Natural killer cell (primary cell): Measurements from ENCODE around the gene ARFRP1. TPM values are rescaled to one million over a fixed set of nuclear protein-coding genes. Genes with fewer than 3 reads are reported as not detected.

Experiments
- ATAC-seq, 3 donors: fragments of 150-1000 bp in 2 of 3; fragments of 200-7000 bp in 1 of 3; cut with Tn5 transposase; 1 replicate in 1 of 3; 2 replicates in 2 of 3; pipeline ENCODE4 v1.10.0; 2021; ENCODE audit warnings: mild to moderate bottlenecking in 2 of 3, moderate library complexity in 2 of 3
- DNase-seq, 2 donors: peaks; one replicate each; pipeline versions ENCODE4 v3.0.0 to v3.0.0-alpha.2; 2013 to 2021; ENCODE audit warnings: mixed read lengths in 1 of 2
- H3K27ac ChIP-seq: one replicate; pipeline ENCODE4 v1.5.1; 2013; ENCODE audit warnings: mild to moderate bottlenecking, low read length
- H3K27me3 ChIP-seq: one replicate; pipeline ENCODE4 v1.6.1; 2013; ENCODE audit warnings: low read length; ENCODE audit not compliant: control insufficient read depth, insufficient read depth
- H3K36me3 ChIP-seq: one replicate; pipeline ENCODE4 v1.6.1; 2013; ENCODE audit warnings: low read length; ENCODE audit not compliant: control insufficient read depth, insufficient read depth
- H3K4me1 ChIP-seq: one replicate; pipeline ENCODE4 v1.6.1; 2013; ENCODE audit warnings: low read length; ENCODE audit not compliant: control insufficient read depth, insufficient read depth
- H3K4me3 ChIP-seq: one replicate; pipeline ENCODE4 v1.5.1; 2013; ENCODE audit warnings: low read length
- H3K9me3 ChIP-seq: one replicate; pipeline ENCODE4 v1.6.1; 2013; ENCODE audit warnings: low read length; ENCODE audit not compliant: control insufficient read depth, insufficient read depth
- H3K27ac Mint-ChIP-seq, 2 donors: one replicate each; pipeline ENCODE4 v1.8.0; 2022; ENCODE audit warnings: mild to moderate bottlenecking in 2 of 2, mixed read lengths in 2 of 2, moderate library complexity in 1 of 2
- H3K27me3 Mint-ChIP-seq, 2 donors: one replicate each; pipeline ENCODE4 v1.8.0; 2022; ENCODE audit warnings: low read depth in 2 of 2, mixed read lengths in 2 of 2
- H3K36me3 Mint-ChIP-seq: one replicate; pipeline ENCODE4 v1.8.0; 2022; ENCODE audit warnings: mixed read lengths
- H3K4me1 Mint-ChIP-seq, 2 donors: one replicate each; pipeline ENCODE4 v1.8.0; 2022; ENCODE audit warnings: mixed read lengths in 2 of 2
- H3K4me3 Mint-ChIP-seq: one replicate; pipeline ENCODE4 v1.8.0; 2022; ENCODE audit warnings: mild to moderate bottlenecking, moderate library complexity, mixed read lengths
- H3K9me3 Mint-ChIP-seq, 2 donors: one replicate each; pipeline ENCODE4 v1.8.0; 2022; ENCODE audit warnings: mixed read lengths in 2 of 2
- CTCF ChIP-seq: fragments of 200-600 bp; IDR thresholded peaks from one replicate; pipeline ENCODE4 v1.8.0; 2022; ENCODE audit warnings: antibody characterized with exemption
- WGBS: methylation state at CpG from one replicate; pipeline ENCODE4 v1.1.7; 2013; ENCODE audit warnings: missing lambda C conversion rate; ENCODE audit not compliant: insufficient coverage; 5-methylcytosine and 5-hydroxymethylcytosine counted together
- intact Hi-C: fragments of 100-400 bp; cut with micrococcal nuclease; formaldehyde crosslinking; loops from one replicate; pipeline ENCODE4 v1.14.2; 2022
- total RNA-seq, 4 donors: library from RNA; stranded (reverse); fragments of 120-200 nt in 1 of 4; gene quantifications; one replicate each; pipeline versions ENCODE4 v1.2.3 to v1.2.4, GENCODE V29; 2013 to 2022

Gene ARFRP1
- total RNA-seq, 3 donors from 2014 or later (not counting 1 experiment from before 2014, with no cell fraction given), result 43.9 to 55.8 (median 50.6) TPM

DNA sequence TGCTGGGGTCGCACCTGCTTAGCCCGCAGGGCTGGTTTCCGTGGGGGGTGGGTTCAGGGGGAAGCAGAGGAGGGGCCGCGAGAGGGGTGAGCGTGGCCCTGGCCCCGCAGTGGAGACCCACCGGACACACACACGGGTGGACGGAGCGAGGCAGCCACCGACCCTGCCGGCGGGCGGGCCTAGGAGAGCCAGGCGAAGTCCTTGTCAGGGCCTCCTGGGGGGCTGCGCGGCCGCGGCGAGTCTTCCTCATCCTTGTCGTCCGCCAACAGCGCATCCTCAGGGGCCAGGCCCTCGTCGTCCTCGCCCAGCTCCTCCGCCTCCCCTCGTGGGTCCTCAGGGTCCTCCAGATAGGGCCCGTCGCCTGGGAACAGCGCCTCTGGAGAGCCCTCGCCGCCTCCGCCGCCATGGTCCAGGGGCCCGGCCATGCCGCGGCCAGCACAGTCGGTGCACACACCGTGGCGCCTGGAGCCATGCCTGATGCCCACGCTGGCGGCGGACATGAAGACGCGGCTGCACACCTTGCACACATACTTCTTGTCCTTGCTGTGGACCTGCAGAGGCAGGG lies 39.1 kb upstream of the ARFRP1 start:
- WGBS, result 95% methylated on average over 47 of the region's 47 CpGs
- no peak overlapping the region for H3K27ac ChIP-seq
- no peaks in the 10 kb centered on the region for H3K27me3 Mint-ChIP-seq
- DNase-seq (no peak), ATAC-seq (no peak)
- no peak overlapping the region for H3K4me3 Mint-ChIP-seq
- no peak overlapping the region for H3K27ac Mint-ChIP-seq
- no peaks in the 10 kb centered on the region for H3K9me3 ChIP-seq
- no peaks in the 10 kb centered on the region for H3K27me3 ChIP-seq
- intact Hi-C loops, result no loop called here
- H3K36me3 ChIP-seq, result peaks cover 6% of the 10 kb centered on the region
- no peaks in the 10 kb centered on the region for H3K9me3 Mint-ChIP-seq
- peaks cover 23% of the 10 kb centered on the region for H3K4me1 ChIP-seq
- H3K4me1 Mint-ChIP-seq, result peaks cover 0 to 6% of the 10 kb centered on the region in 2 donors
- no peak overlapping the region for H3K4me3 ChIP-seq
- TF ChIP-seq CTCF, result no peak
- no peaks in the 10 kb centered on the region for H3K36me3 Mint-ChIP-seq

- Histone ChIP-seq H3K27ac (no peak overlapping the region), H3K4me3 (no peak overlapping the region), H3K9me3 (no peaks in the 10 kb centered on the region), H3K27me3 (no peaks in the 10 kb centered on the region), H3K4me1 (peaks cover 22% of the 10 kb centered on the region), H3K36me3 (peaks cover 11% of the 10 kb centered on the region)
- H3K4me1 Mint-ChIP-seq, result peaks cover 0 to 6% of the 10 kb centered on the region in 2 donors
- H3K36me3 Mint-ChIP-seq, result no peaks in the 10 kb centered on the region
- no peaks in the 10 kb centered on the region for H3K9me3 Mint-ChIP-seq
- no peak for TF ChIP-seq CTCF
- H3K27ac Mint-ChIP-seq, result no peak overlapping the region
- intact Hi-C loops, result no loop called here
- 90% methylated on average over 26 of the region's 26 CpGs for WGBS
- ATAC-seq (no peak), DNase-seq (no peak)
- no peak overlapping the region for H3K4me3 Mint-ChIP-seq
- H3K27me3 Mint-ChIP-seq, result no peaks in the 10 kb centered on the region
Measured at GRCh38 chr20:63745961-63746731, 38.4 kb upstream of the ARFRP1 start.

GRCh38 chr20:63745424-63745805 lies 37.6 kb upstream of the ARFRP1 start:
- H3K27ac Mint-ChIP-seq, result no peak overlapping the region
- Histone ChIP-seq H3K27ac (no peak overlapping the region), H3K9me3 (no peaks in the 10 kb centered on the region), H3K36me3 (peaks cover 11% of the 10 kb centered on the region), H3K4me3 (no peak overlapping the region), H3K27me3 (no peaks in the 10 kb centered on the region), H3K4me1 (peaks cover 22% of the 10 kb centered on the region)
- ATAC-seq (no peak), DNase-seq (no peak)
- no peaks in the 10 kb centered on the region for H3K36me3 Mint-ChIP-seq
- no peak overlapping the region for H3K4me3 Mint-ChIP-seq
- intact Hi-C loops, result no loop called here
- H3K4me1 Mint-ChIP-seq, result peaks cover 0 to 8% of the 10 kb centered on the region in 2 donors
- no peak for TF ChIP-seq CTCF
- WGBS, result 94% methylated on average over 15 of the region's 15 CpGs
- no peaks in the 10 kb centered on the region for H3K9me3 Mint-ChIP-seq
- no peaks in the 10 kb centered on the region for H3K27me3 Mint-ChIP-seq
